Left hindlimb (tissue), 1 donor: ENCODE data around the gene USP28.
"Not testable (repeated sequence)": the region's sequence is repeated elsewhere in the genome, so short reads cannot be mapped to it uniquely, and the experiment has no call there.

Experiments used
- DNase-seq: peaks from one replicate; pipeline ENCODE4 v3.0.0-alpha.2; 2018

USP28 gene

GRCh38 chr11:113771964-113772363, 103.4 kb downstream of the USP28 start:
- DNase-seq: no peak

- no peak for DNase-seq
Measured at GRCh38 chr11:113764527-113765219, 110.7 kb downstream of the USP28 start.

GRCh38 chr11:113763040-113763439, 112.3 kb downstream of the USP28 start:
- not testable (repeated sequence) for DNase-seq

- no peak for DNase-seq
Measured at GRCh38 chr11:113760241-113760640, 115.1 kb downstream of the USP28 start.

- DNase-seq: no peak
Measured at GRCh38 chr11:113752932-113753331, 122.4 kb downstream of the USP28 start.
